ENCODE measurements around the gene POLR2H.
A peak's percentile ranks its signal among the peaks of the same experiment; 100 is the strongest.

The POLR2H gene

DNA sequence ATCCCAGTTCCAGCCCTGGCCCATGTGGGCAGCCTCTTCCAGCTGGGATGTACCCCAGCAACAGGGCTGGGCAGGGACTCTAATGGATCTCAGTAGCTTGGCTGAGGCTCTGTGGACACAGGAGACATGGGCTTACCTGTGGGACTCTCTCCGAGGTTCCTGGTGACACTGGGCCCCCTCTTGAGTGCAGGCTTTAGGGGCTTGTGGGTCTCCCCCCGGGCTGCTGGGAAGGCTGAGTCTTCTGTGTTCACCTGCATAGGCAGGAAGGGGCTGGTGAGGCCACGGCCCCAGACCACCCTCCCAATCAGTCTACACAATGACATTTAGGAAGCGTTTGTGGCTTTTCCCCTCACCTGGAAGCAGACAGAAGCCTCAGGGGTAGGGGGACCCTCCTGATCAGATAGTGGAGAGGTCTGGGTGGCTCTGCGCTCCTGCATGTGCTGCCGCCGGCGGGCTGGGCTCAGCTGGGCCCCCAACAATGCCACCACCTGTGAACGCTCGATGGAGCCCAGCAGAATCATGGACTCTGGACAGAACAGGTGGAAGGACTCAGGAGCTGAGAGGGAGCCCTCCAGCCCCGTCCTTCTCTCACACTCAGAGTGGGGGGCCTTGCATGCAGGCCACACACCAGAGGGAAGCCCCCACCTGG lies 8.5 kb upstream of the POLR2H start:
- H3K4me3 ChIP-seq (ENCODE audit: low read length): no peak overlapping the region
- TF ChIP-seq ZNF274 (IDR thresholded peaks at IDR 0.05; ENCODE audit: low read depth, low read length): no peak

DNA sequence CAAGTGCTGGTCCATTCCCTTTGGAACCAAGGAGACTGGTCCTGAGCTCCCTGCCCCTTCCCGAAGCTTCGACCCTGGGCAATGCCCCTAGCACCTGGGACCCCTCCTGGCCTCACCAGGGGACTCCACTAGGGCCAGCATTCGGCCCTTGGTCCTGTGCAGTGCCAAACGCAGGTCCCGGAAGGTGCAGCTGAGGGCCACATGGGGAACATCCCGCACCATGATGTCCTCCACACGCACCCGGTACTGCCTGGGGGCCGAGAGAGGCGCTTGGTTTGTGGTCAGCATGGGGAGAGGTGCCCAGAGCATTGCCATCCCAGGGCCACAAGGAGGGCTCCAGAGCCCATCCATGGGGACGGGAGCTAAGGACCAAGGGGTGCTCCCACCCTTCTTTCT lies 8.0 kb upstream of the POLR2H start:
- H3K4me3 ChIP-seq (ENCODE audit: low read length): no peak overlapping the region
- TF ChIP-seq ZNF274 (IDR thresholded peaks at IDR 0.05; ENCODE audit: low read depth, low read length): no peak

DNA sequence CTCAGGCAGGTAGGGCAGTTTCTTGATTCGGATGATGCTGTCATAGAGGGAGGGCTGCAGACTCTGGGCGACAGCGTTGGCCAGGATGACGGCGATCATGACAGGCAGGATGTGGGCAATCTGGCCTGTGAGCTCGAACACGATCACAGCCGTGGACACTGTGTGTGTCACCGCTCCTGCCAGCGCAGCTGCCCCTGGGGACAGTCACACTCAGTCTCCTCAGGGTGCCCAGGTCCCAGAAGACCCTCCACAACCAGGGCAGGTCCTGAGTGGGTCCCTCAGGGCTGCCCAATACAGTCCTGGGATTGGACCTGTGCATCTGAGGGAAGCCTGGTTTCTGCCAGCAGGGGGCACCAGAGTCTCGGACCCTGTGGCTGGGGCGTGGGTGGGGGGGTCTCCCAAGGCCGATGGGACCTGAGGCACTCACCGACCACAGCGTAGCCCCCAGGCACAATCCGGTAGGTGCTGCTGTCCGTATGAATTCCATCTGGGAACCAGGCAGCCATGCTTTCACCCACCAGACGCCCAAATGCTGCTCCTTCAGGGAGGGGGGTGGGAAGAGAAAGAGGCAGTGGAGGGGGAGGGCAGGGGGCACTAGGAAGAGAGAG lies 7.3 kb upstream of the POLR2H start:
- no peak overlapping the region for H3K4me3 ChIP-seq (ENCODE audit: low read length)
- TF ChIP-seq ZNF274 (IDR thresholded peaks at IDR 0.05; ENCODE audit: low read depth, low read length): no peak

DNA sequence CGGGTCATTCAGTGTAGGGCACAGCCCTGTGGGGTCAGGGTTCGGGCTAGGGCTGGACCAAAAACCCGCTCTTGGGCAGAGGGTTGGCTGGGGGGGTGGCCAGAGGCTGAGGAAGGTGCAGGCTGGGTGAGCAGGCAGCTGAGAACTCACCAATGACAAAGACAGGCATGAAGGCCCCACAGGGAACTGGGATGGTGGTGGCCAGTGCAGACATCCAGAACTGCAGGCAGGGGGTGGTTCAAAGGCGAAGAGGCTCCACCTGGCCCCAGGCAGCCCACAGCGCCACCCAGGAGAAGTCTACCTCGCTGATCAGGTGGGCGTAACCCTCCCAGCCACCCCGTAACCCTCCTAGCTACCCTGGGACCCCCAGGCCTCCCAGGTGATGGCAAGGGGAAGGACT lies 6.8 kb upstream of the POLR2H start:
- TF ChIP-seq ZNF274 (IDR thresholded peaks at IDR 0.05; ENCODE audit: low read depth, low read length): no peak

DNA sequence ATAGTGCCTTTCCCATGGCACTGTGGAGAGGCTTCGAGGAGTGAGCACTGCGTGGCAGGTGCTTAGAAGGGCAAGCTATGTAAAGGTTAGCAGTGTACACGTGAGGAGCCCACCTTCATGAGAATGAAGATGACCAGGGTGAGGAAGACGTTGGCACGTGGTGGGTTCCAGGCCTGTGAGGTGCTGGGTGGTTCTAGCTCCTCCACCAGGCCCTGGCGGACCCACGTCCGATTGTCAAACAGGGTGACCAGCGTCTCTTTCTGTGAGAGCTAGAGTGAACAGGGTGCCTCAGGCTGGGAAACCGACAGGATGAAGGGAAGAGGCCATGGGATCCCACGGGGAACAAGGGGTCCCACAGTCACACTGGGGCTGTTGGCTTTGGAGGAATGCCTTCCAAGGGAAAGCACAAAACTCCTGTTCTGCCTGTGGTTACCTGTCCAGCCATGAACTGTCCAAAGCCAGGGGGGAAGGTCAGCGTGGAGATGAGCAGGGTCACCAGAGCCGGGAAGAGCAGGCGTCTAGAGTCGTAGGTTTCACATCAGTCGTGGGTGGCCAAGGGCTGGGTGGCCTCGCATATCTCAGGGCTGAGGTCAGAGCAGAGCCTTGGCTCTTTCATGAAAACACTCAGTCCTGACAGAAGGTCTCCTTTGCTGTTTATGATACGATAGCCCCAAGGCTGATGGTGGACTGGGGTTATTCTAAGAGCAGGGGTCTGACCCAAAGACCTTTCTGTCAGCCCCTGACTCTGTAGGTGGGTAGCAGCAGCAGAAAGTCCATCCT lies 6.1 kb upstream of the POLR2H start:
- no peak overlapping the region for H3K4me3 ChIP-seq (ENCODE audit: low read length)
- TF ChIP-seq ZNF274 (IDR thresholded peaks at IDR 0.05; ENCODE audit: low read depth, low read length): no peak

More for the DNA sequence above, 6.8 kb upstream of the POLR2H start:
- H3K4me3 ChIP-seq (ENCODE audit: low read length): no peak overlapping the region

DNA sequence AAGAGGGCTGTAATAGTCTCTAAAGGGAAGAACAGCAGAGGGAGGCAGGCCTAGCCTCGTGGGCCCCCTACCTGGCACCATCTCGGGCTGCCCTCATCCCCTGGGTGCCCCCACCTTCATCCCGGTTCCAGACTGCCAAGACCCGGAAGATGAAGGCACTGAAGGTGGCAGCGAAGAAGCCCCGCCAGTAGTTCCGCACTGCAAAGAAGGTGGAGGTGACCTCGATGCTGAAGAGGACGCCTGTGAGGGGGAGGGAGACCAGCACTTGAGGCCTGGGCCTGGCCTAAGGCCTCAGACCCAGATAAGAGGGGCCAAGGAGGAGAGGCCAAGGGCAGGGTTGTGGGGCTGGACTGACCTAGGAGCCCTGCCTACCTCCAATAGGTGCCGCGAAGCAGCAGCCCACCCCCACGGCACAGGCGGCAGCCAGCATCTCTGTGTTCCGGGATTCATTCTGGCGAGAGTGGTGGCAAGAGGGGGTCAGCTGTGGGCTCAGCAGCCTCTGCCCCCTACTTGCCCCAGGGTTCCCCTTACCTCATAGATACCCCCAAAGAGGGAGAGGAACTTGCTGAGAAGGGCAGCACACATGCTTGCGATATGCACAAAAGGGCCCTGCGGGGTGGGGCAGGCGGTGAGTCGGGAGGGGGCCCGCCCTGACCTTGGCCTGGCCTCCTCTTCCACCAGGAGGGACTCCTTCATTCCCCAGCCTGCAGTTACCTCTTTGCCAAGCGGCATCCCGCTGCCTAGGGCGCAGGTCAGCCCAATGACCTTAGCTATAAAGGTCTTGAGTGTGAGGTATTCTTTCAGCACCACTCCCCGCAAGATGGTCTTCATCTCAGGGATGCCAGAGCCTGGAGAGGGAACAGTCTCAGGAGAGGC lies 4.0 kb upstream of the POLR2H start:
- no peak overlapping the region for H3K4me3 ChIP-seq (ENCODE audit: low read length)
- no peak for TF ChIP-seq ZNF274 (IDR thresholded peaks at IDR 0.05; ENCODE audit: low read depth, low read length)

DNA sequence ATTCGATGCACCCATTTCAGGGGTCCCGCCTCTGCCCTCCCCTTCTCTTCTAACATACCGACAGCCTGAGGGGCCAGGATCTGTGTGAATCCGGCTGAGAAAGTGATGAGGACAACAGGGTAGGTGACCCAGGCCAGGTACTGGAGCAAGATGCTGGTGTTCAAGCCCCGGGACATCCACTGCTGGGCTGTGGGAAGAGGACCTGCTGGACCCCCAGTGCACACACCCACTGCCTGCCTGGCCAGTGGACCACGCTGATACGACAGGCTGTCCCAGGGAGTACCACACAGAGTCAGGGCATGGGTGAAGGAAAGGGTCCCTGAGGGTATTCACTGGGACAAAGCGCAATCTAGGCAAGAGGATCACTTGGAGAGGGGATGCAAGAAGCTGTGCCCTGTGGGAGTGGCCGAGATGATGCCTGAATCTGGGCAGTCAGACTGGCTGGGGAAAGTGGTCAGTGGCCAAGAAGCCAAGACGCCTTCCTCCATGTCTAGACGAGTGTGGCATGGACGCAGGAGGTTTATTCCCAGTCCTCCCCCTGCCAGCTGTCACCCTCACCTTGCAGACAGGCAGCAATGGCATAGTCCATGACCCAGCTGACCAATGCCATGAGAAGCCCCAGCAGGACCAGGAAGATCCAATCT lies 3.3 kb upstream of the POLR2H start:
- no peak for TF ChIP-seq ZNF274 (IDR thresholded peaks at IDR 0.05; ENCODE audit: low read depth, low read length)
- H3K4me3 ChIP-seq (ENCODE audit: low read length): no peak overlapping the region

DNA sequence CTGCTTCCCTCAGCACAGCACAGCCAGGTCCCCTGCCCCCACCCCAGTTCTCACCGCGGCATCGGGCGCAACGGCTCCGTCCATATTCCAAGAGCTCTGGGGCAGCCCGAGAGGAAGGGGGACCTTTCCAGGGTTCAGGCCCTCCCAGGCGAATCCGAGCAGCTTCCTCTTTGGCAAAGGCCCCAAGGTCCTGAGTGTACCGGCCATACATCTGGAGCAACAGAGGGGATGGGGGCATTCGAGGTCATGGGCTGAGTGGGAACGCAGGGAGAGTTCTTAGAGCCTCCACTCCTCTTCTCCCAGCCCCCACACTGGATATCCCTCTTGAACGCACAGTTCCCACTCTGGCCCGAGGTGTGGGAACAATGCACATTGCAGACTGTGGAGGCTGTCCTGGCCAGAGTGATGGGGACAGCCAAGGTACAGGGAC lies 2.6 kb upstream of the POLR2H start:
- no peak overlapping the region for H3K4me3 ChIP-seq (ENCODE audit: low read length)
- no peak for TF ChIP-seq ZNF274 (IDR thresholded peaks at IDR 0.05; ENCODE audit: low read depth, low read length)

DNA sequence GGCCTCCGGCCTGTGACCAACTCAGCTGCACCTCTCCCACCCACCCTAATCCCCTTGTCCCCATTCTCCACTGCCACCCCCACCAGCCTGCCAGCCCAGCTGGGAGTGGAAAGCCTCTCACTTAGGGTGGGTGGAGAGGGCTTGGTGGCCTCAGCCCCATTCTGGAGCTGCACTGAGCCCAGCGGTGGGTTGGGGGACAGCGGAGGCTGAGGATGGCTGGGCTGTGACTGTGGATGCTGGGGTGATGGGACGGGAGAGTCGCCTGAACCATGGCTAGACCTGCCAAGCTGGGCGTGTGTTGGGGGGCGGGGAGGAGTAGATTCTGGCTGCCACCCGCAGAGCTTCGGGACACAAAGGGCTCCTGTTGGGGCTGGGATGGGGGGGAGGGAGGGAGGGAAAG lies 1.9 kb upstream of the POLR2H start:
- TF ChIP-seq ZNF274 (IDR thresholded peaks at IDR 0.05; ENCODE audit: low read depth, low read length): no peak
- no peak overlapping the region for H3K4me3 ChIP-seq (ENCODE audit: low read length)

DNA sequence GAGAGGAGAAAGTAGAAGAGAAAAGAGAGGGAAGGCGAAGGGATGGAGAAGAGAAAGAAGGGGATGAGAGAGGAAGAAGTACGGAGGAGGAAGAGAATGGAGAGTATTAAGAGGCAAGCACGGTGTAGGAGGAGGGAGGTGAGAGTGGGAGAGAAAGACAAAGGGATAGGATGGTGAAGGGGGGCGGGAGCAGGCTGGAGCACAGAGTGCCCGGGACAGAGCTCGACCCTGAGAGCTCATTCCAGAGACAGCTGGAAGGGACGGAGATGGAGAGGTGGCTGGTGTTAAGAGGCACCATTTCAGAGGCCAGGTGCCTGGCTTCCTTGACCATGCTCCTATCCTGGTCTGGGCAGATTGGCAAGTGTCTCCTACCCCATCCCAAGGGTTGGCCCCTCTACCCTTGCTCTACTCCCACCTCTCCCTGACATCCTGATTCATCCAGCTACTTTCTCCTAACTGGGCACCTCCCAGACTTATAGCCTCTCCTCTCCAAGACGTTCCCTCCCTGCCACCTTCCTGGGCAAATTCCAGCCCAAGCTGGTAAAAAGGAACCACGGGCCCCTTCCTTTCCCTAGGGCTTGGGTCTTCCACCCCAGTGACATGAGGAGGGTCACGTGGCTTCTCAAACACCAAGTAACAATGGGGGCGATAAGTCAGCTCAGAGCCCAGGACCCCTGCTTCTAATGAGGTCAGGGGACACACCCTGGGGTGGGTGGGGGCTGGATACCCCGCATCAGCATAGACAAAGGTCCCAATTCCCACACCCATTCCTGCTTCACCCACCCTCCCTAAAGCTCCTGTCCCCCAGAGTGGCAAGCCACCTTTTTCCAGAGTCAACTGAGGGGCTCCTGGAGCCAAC lies 1.2 kb upstream of the POLR2H start:
- TF ChIP-seq ZNF274 (IDR thresholded peaks at IDR 0.05; ENCODE audit: low read depth, low read length): no peak
- H3K4me3 ChIP-seq (ENCODE audit: low read length): no peak overlapping the region; the same call in 1 of the 2 replicates

DNA sequence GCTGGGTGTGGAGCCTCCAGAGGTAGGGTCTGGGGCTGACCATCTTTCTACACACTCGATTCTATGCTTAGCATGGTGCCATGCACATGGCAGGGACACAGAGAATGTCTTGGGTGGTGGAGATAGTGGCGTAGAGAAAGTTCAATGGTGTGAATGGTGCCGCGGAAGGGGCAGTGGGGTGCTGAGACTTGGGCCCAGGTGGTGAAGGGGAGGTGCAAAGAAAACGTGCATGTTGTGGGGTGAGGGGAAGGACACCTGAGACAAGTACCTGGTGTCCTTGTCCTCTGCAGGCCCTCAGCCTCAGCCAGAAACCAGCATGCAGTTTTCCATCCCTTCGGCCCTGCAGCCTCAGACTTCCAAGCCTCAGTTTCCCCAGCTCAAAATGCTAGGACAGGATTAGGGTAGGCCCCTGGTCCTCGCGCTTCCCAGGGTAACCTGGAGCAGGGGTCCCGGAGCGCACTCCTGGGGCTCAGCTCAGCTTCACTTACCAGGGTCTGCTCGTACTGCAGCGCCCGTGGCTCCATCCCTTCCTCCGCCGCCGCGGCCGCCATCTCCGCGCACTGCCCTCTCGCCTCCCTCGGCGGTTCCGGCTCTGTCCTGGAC lies 480 bp upstream of the POLR2H start:
- peak overlapping the region; percentile 86; the same call in 1 of the 2 replicates for H3K4me3 ChIP-seq (ENCODE audit: low read length)
- TF ChIP-seq ZNF274 (IDR thresholded peaks at IDR 0.05; ENCODE audit: low read depth, low read length): no peak

DNA sequence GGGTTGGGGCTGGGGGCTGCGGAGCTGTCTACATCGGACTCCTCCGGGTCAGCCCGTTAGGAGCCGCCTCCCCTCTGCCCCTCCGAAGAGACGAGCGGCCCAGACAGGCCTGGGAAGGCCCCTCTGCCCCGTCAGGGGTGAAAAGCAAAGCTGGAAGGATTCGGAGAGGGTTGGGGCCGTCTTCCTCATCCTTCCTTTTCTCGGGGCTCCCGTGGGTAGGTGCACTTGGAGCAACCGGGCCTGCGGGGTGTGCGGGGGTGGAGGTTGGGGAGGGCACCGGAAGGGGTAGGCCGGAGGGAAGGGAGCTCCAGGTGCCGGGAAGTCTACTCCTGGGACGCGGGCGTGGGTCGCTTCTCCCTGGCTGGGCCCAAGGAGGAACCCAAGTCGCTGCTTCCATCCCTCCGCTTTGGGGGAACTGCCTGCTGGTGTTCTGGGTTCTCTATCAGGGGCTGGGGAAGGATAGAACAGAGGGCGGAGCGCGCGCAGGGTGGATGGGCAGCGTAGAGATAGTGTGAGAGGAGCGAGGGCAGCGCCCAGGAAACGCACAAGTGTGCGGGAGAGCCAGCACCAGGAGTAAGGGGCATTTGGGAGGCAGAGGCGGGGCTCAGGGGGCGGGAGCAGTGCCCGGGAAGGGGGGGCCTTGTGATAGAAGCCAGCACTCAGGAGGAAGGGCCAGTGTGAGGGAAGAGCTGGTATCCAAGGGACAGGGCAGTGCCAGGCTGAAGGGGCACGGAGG lies 590 bp downstream of the POLR2H start:
- TF ChIP-seq ZNF274 (IDR thresholded peaks at IDR 0.05; ENCODE audit: low read depth, low read length): no peak
- peak overlapping the region; percentile 86 for H3K4me3 ChIP-seq (ENCODE audit: low read length)

All from GM08714 (cell line).